ACC112 (cell line): ENCODE results near the gene RNASE13.
"Not testable (repeated sequence)": the region's sequence is repeated elsewhere in the genome, so short reads cannot be mapped to it uniquely, and the experiment has no call there.

Experiments used
- H2AFZ ChIP-seq: fragments of 200-600 bp; sonication (generic); one replicate; pipeline ENCODE4 v1.6.0; 2017; ENCODE audit warnings: antibody characterized with exemption, low read length; ENCODE audit not compliant: unreplicated experiment
- H3K27ac ChIP-seq: fragments of 200-600 bp; sonication (generic); 2 replicates; pipeline ENCODE4 v1.5.1; 2014; ENCODE audit warnings: low read depth, mild to moderate bottlenecking, antibody characterized with exemption, low read length, moderate library complexity
- H3K27me3 ChIP-seq: fragments of 200-600 bp; sonication (generic); 2 replicates; pipeline ENCODE4 v1.6.1; 2014; ENCODE audit warnings: mild to moderate bottlenecking, antibody characterized with exemption, low read length, moderate library complexity, mixed read lengths; ENCODE audit not compliant: insufficient read depth
- H3K36me3 ChIP-seq: fragments of 200-600 bp; sonication (generic); 2 replicates; pipeline ENCODE4 v1.6.1; 2016; ENCODE audit warnings: mild to moderate bottlenecking, antibody characterized with exemption, low read length, moderate library complexity, mixed read lengths; ENCODE audit not compliant: insufficient read depth
- H3K4me1 ChIP-seq: fragments of 200-600 bp; sonication (generic); one replicate; pipeline ENCODE4 v1.6.1; 2016; ENCODE audit warnings: low read length, mixed read lengths; ENCODE audit not compliant: insufficient read depth, unreplicated experiment, control insufficient read depth
- H3K4me3 ChIP-seq: fragments of 200-600 bp; sonication (generic); 2 replicates; pipeline ENCODE4 v1.5.1; 2014; ENCODE audit warnings: mild to moderate bottlenecking, low read depth, low read length
- H3K79me2 ChIP-seq: fragments of 200-600 bp; sonication (generic); one replicate; pipeline ENCODE4 v1.6.0; 2016; ENCODE audit warnings: low read length; ENCODE audit not compliant: control insufficient read depth, unreplicated experiment, insufficient read depth

RNASE13 gene

DNA sequence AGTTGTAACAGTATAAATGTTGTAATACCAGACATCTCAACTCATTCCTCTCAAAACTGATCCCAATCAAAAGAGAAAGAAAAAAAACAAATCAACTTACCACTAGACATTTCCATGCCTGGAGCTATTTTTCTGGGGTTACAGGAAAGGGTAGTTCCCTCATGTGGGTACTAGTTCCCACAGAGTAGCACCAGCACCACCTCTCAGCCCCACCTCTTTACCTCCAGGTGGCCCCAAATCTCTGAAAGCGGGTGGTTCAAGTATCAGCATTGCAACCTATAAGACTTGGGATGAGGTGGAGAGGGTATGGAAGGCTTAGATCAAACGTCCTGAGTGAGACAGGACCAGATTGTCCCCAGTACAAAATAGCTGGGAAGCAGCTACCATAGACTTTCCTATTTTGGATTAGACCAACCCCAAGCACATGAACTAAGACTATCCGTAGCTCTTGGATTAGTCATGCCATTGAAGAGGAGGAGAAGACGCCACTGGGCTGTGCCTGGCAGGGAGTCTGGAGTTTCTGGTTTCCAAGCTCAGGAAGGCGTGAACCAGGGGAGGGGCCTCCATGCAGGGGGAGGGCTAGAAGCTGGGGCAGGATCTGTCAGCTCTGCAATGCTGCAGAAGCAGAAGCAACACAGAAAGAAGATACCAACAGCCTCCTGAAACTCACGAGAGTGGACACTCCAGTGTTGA, 35.8 kb downstream of the RNASE13 start, which contains the start of gene SLC39A2:
Gene SLC39A2 (plus strand): TSS at position 620 of the 693 bp plus-strand sequence. CDS start 154 bp downstream, outside the sequence.
- H3K27ac ChIP-seq, result no peak within 1 kb of the TSS
- H3K27me3 ChIP-seq, result no peaks in the 10 kb centered on the region
- no peak within 1 kb of the TSS for H3K4me3 ChIP-seq
- H2AFZ ChIP-seq, result no peak within 1 kb of the TSS
- peaks cover 15% of the 10 kb centered on the region for H3K36me3 ChIP-seq
- peaks cover 4% of the 10 kb centered on the region for H3K4me1 ChIP-seq
- H3K79me2 ChIP-seq, result no peaks in the 10 kb centered on the region

DNA sequence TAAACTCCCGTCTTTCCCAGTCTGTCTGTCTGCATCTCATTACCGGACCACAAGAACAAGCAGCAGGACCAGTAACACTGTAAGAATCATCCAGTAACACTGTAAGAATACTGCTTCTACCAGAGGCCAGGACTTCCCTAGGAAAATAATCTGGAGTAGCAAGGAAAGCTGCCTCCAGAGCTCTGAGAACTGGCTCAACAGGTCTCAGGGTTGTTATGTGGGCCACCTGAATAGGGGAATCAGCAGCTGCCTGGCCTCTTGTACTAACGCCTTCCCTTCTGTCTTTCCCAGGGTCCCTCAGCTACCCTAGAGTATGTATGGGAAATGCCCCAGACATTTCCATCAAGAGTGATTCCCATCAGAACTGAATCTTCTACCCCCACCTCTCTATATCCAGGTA, 36.5 kb downstream of the RNASE13 start:
- Histone ChIP-seq H2AFZ (no peak overlapping the region), H3K79me2 (no peaks in the 10 kb centered on the region), H3K27ac (no peak overlapping the region), H3K4me3 (no peak overlapping the region), H3K4me1 (peaks cover 4% of the 10 kb centered on the region), H3K36me3 (peaks cover 15% of the 10 kb centered on the region), H3K27me3 (no peaks in the 10 kb centered on the region)

DNA sequence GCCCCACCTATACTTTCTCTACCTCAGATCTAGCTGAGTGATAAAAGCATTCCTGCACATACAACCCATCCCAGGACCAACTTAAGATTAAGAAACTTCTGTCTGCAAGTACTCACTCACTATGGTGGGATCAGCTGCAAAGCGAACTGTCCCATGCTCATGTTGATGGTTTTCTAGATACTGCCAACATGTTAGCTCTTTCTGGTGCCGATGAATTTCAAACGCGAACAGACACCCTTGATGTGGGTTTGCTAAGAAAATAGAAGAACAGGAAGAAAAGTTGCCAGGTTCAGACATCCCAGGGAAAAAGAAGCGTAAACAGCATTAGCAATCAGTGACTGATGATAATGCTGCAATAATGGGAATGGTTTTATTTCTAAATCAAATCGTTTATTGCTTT, 37.0 kb downstream of the RNASE13 start:
- no peaks in the 10 kb centered on the region for H3K79me2 ChIP-seq
- peaks cover 20% of the 10 kb centered on the region for H3K36me3 ChIP-seq
- H3K27me3 ChIP-seq, result no peaks in the 10 kb centered on the region
- no peak overlapping the region for H3K27ac ChIP-seq
- H2AFZ ChIP-seq, result no peak overlapping the region
- H3K4me3 ChIP-seq, result no peak overlapping the region
- peaks cover 4% of the 10 kb centered on the region for H3K4me1 ChIP-seq

DNA sequence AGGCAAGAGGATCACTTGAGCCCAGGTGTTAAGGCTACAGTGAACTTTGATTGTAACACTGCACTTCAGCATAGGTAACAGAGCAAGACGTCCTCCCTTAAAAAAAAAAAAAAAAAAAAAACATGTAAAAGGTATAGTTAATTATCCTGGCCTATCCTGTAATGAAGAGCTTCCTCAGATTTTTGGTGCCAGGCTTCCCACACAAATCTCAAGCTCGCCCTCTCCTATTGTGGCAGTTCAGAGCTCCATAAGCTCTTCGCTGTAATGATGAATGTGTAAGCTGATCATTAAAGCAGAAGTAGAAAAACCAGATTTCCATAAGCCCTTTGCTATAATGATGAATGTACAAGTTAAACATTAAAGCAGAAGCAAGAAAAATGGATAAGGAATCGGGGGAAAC, 37.5 kb downstream of the RNASE13 start:
- Histone ChIP-seq H3K79me2 (peaks cover 4% of the 10 kb centered on the region), H3K27me3 (no peaks in the 10 kb centered on the region), H3K36me3 (peaks cover 25% of the 10 kb centered on the region), H3K4me3 (no peak overlapping the region), H3K27ac (no peak overlapping the region), H3K4me1 (peaks cover 4% of the 10 kb centered on the region), H2AFZ (no peak overlapping the region)

DNA sequence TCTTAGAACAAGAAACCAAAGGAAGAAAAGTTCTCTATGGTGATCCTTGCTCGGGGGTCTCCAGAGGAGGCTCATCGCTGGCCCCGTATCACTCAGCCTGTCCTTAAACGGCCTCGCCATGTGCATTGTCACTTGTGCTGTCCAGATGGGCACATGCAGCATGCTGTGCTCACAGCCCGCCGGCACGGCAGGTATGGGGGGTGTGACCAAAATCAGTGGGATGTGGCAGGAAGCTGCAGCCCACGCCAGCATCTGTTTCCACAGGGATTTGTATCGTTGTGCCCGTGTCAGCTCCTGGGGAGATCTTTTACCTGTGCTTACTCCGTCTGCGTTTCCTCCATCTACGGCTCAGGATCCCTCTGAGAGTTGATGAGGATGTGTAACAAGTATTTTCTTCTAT, 38.1 kb downstream of the RNASE13 start:
- H3K36me3 ChIP-seq, result peaks cover 28% of the 10 kb centered on the region
- no peak overlapping the region for H2AFZ ChIP-seq
- no peaks in the 10 kb centered on the region for H3K27me3 ChIP-seq
- no peak overlapping the region for H3K27ac ChIP-seq
- peaks cover 4% of the 10 kb centered on the region for H3K4me1 ChIP-seq
- H3K4me3 ChIP-seq, result no peak overlapping the region
- peaks cover 10% of the 10 kb centered on the region for H3K79me2 ChIP-seq

DNA sequence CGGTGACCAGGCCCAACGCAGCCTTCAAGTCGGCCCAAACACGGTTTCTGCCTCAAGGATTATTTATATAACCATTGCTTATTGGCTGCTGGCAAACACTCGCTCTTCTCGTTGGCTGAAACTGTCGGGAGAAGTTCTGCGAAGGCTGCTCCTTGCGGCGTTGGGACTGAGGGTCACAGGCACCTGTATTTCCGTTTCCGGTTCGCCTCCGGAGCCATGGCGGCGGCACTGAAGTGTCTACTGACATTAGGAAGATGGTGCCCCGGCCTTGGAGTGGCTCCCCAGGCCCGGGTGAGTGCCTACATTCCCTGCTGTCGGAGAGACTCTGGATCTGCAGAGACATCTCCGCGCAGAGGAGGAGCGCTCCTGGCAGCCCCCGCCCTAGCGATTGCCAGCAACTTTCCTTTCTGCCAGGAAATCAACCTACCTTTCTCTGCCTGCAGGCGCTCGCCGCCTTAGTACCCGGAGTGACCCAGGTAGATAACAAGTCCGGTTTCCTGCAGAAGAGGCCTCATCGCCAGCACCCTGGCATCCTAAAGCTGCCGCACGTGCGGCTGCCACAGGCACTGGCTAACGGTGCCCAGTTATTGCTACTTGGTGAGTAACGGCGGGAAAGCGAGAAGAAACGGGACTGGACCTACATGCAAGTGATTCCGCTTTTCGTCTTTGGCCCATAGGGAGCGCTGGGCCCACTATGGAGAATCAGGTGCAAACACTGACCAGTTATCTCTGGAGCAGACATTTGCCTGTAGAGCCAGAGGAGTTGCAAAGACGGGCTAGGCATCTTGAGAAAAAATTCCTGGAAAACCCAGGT, 44.6 kb downstream of the RNASE13 start, which contains the start of gene METTL17:
Gene METTL17 (plus strand): TSS at position 194 of the 814 bp plus-strand sequence. CDS start 23 bp downstream, at position 217.
- Histone ChIP-seq H3K79me2 (peaks cover 26% of the 10 kb centered on the region), H3K4me1 (peaks cover 27% of the 10 kb centered on the region), H3K36me3 (peaks cover 17% of the 10 kb centered on the region), H3K27ac (peak within 1 kb of the TSS; percentile 73), H3K27me3 (no peaks in the 10 kb centered on the region), H2AFZ (peak within 1 kb of the TSS; percentile 97), H3K4me3 (peak within 1 kb of the TSS; percentile 99)

DNA sequence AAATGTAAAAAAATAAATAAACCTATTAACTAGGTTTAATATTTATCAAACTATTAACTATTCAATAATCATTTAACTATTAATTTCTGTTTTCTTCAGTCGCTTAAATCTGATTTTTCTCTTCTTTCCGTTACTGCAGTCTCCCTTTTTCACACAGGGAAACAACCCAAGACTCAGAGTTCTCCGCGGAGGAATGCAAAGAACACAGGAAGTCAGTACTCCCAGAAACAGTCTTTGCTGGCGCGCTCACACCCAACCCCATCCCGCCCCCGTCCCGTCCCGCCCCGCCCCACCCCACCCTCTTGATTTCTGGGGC, 45.2 kb downstream of the RNASE13 start:
- Histone ChIP-seq H2AFZ (no peak overlapping the region), H3K4me3 (peak overlapping the region; percentile 99), H3K27ac (peak overlapping the region; percentile 73), H3K27me3 (no peaks in the 10 kb centered on the region), H3K4me1 (peaks cover 27% of the 10 kb centered on the region), H3K36me3 (peaks cover 14% of the 10 kb centered on the region; the same call in 1 of the 2 replicates), H3K79me2 (peaks cover 26% of the 10 kb centered on the region)

DNA sequence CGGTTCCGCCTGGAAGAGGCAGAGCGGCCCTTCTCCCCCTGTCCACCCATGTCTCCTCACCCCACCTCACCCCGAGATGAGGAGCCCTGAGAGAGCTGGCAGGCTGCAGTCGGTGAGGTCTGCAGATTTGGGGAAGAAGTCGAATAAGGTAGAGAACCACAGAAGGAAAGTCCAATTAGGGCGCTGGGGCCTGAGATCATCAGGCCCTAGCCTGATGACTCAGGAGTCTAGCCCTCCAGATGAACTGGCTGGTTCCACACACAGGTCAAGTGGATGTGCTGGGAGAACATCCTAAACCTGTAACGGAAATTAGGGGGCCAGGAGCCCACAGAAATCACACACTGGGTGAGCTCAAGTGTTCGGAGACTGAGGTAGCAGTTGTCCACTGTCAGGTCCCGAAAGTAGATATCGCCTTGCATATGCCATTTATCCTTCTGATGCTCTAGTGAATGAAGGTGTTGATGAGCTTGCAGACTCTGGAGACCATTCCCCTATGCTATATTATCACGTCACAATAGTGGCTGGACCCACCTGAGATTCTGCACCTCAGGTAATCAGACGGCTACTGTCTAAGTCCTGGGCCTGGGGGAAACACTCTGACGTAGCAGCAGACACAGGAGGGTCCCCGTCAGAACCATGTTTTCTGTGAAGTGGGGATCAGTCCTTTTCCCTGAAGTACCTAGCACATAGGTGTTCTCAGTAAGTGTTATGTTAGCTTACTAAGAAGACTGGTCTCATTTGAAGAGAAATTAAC, 45.7 kb downstream of the RNASE13 start:
- Histone ChIP-seq H3K4me3 (peak overlapping the region; percentile 58), H3K27me3 (no peaks in the 10 kb centered on the region), H3K79me2 (peaks cover 26% of the 10 kb centered on the region), H3K27ac (peak overlapping the region; percentile 73), H3K36me3 (peaks cover 13% of the 10 kb centered on the region; the same call in 1 of the 2 replicates), H2AFZ (no peak overlapping the region), H3K4me1 (peaks cover 27% of the 10 kb centered on the region)

DNA sequence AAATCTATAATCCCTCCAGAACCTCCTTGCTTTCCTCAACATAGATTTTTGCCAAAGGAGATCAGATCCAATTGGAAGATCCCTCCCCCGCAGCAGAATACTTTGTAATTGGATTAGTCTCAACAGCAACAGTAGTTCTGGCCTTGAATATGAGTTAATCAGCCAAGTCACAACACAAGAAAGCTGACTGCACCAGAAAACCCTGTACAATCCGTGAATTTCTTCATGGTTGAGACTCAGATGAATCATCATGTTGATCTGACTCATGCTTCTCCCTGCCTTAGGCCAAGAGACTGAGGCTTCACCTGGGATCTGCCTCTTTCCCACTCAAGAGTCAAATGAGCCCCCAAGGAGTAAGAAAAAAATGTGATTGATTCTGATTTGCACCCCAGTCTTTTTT, 47.8 kb downstream of the RNASE13 start:
- peak overlapping the region; percentile 54 for H3K27ac ChIP-seq
- peaks cover 4% of the 10 kb centered on the region; the same call in 1 of the 2 replicates for H3K27me3 ChIP-seq
- H3K36me3 ChIP-seq, result no peaks in the 10 kb centered on the region
- peak overlapping the region; percentile 1 for H2AFZ ChIP-seq
- no peak overlapping the region for H3K4me3 ChIP-seq
- H3K79me2 ChIP-seq, result peaks cover 19% of the 10 kb centered on the region
- peaks cover 27% of the 10 kb centered on the region for H3K4me1 ChIP-seq

DNA sequence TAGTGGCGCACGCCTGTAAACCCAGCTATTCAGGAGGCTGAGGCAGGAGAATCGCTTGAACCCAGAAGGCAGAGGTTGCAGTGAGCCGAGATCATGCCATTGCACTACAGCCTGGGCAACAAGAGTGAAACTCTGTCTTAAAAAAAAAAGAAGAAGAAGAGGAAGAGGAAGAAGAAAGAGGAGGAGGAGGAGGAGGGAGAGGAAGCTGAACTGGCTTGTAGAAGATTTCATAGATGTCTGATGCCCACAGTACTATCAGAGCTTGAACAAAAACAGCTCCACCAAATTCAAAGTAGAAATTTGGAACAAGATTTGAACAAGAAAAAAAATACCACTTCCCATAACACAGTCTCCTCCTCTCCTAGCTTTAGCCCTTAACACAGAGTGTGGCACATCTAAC, 49.0 kb downstream of the RNASE13 start:
- peaks cover 20% of the 10 kb centered on the region for H3K4me1 ChIP-seq
- not testable (repeated sequence) for H3K79me2 ChIP-seq, H3K4me3 ChIP-seq, H3K36me3 ChIP-seq, H2AFZ ChIP-seq, H3K27ac ChIP-seq, H3K27me3 ChIP-seq
